Metanephros (tissue), 1 donor: Measurements from ENCODE around the gene MDFIC2. TPM values are rescaled to one million over a fixed set of nuclear protein-coding genes. Genes with fewer than 3 reads are reported as not detected.

Experiments
- total RNA-seq: library from RNA; depleted of rRNA; stranded (reverse); fragments of >200 nt; gene quantifications from one replicate; pipeline ENCODE4 v1.2.3, GENCODE V29; 2014

The MDFIC2 gene
- total RNA-seq = not detected

DNA sequence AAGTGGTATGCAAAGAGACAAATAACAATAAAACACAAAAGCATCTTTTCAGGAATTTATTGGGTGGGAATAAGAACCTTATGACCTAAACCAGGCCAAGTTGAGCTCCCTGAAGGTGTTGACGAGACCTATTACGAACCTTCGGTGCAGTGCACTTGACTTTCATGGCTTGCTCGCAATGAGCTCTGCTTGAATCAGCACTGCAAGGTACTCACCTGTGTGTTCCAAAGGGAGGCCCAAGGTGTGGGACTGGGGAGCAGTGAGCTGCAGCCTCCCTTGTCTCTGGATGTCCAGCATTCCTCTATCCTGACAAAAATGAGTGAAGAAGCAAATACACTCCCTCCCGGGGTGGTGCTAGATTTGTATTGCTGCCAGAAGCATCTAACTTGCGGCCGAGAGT, at the start of gene MDFIC2:
Gene MDFIC2, minus strand, starts transcription at position 303 of the 400 bp plus-strand sequence. CDS start 665 bp downstream, outside the sequence.

